ENCODE measurements around the gene TEX2.
A peak's percentile ranks its signal among the peaks of the same experiment; 100 is the strongest.

TEX2 gene

GRCh38 chr17:64270885-64271284, 7.8 kb upstream of the TEX2 start:
- TF ChIP-seq CTCF (IDR thresholded peaks at IDR 0.05; ENCODE audit: insufficient read depth, low read depth, low read length, missing control alignments) = no peak
- H3K4me3 ChIP-seq (ENCODE audit: low read depth, low read length) = no peak overlapping the region
- DNase-seq (ENCODE audit: low read depth) = peak; percentile 33

GRCh38 chr17:64269687-64270649, 6.9 kb upstream of the TEX2 start:
- TF ChIP-seq CTCF (IDR thresholded peaks at IDR 0.05; ENCODE audit: insufficient read depth, low read depth, low read length, missing control alignments) = no peak
- no peak overlapping the region for H3K4me3 ChIP-seq (ENCODE audit: low read depth, low read length)
- DNase-seq (ENCODE audit: low read depth) = no peak

GRCh38 chr17:64264891-64265290, 1.8 kb upstream of the TEX2 start:
- DNase-seq (ENCODE audit: low read depth) = no peak
- H3K4me3 ChIP-seq (ENCODE audit: low read depth, low read length) = no peak overlapping the region
- TF ChIP-seq CTCF (IDR thresholded peaks at IDR 0.05; ENCODE audit: insufficient read depth, low read depth, low read length, missing control alignments) = no peak

GRCh38 chr17:64262198-64262999, 661 bp downstream of the TEX2 start:
- peak; percentile 50 for DNase-seq (ENCODE audit: low read depth)
- no peak for TF ChIP-seq CTCF (IDR thresholded peaks at IDR 0.05; ENCODE audit: insufficient read depth, low read depth, low read length, missing control alignments)
- H3K4me3 ChIP-seq (ENCODE audit: low read depth, low read length) = peak overlapping the region; percentile 78

- no peak for TF ChIP-seq CTCF (IDR thresholded peaks at IDR 0.05; ENCODE audit: insufficient read depth, low read depth, low read length, missing control alignments)
- peak overlapping the region; percentile 78 for H3K4me3 ChIP-seq (ENCODE audit: low read depth, low read length)
- no peak for DNase-seq (ENCODE audit: low read depth)
Observed at GRCh38 chr17:64261417-64262145, 1.5 kb downstream of the TEX2 start.

- DNase-seq (ENCODE audit: low read depth) = no peak
- no peak for TF ChIP-seq CTCF (IDR thresholded peaks at IDR 0.05; ENCODE audit: insufficient read depth, low read depth, low read length, missing control alignments)
- H3K4me3 ChIP-seq (ENCODE audit: low read depth, low read length) = no peak overlapping the region
Observed at GRCh38 chr17:64260886-64261285, 2.2 kb downstream of the TEX2 start.

Data from GM12865 (cell line).